NCI-H146 (cell line): Measurements from ENCODE around the gene VEGFA.

Experiments
- DNase-seq: peaks from one replicate; lab custom pipeline; 2025; lab: John Stamatoyannopoulos, UW

VEGFA gene

GRCh38 chr6:43785220-43785752 is 15.3 kb downstream of the VEGFA start:
- no peak for DNase-seq

- DNase-seq: no peak
Observed at GRCh38 chr6:43785904-43786303, 15.9 kb downstream of the VEGFA start.

GRCh38 chr6:43786664-43787329 is 16.8 kb downstream of the VEGFA start:
- no peak for DNase-seq

- DNase-seq: no peak
Observed at GRCh38 chr6:43788301-43788700, 18.3 kb downstream of the VEGFA start.

GRCh38 chr6:43789447-43789846 is 19.4 kb downstream of the VEGFA start:
- no peak for DNase-seq

GRCh38 chr6:43790031-43790430 is 20.0 kb downstream of the VEGFA start:
- no peak for DNase-seq

- DNase-seq: no peak
Observed at GRCh38 chr6:43791745-43792422, 21.9 kb downstream of the VEGFA start.

- no peak for DNase-seq
Observed at GRCh38 chr6:43793154-43793874, 23.3 kb downstream of the VEGFA start.

- no peak for DNase-seq
Observed at GRCh38 chr6:43793875-43794242, 23.8 kb downstream of the VEGFA start.

- no peak for DNase-seq
Observed at GRCh38 chr6:43795421-43795820, 25.4 kb downstream of the VEGFA start.

- DNase-seq: no peak
Observed at GRCh38 chr6:43796168-43796567, 26.2 kb downstream of the VEGFA start.

GRCh38 chr6:43796903-43797890 is 27.2 kb downstream of the VEGFA start:
- no peak for DNase-seq

GRCh38 chr6:43797919-43798318 is 27.9 kb downstream of the VEGFA start:
- no peak for DNase-seq

- DNase-seq: peak; percentile 37
Observed at GRCh38 chr6:43798688-43799444, 28.9 kb downstream of the VEGFA start.

- no peak for DNase-seq
Observed at GRCh38 chr6:43799551-43800297, 29.7 kb downstream of the VEGFA start.

GRCh38 chr6:43800298-43800623 is 30.2 kb downstream of the VEGFA start:
- DNase-seq: no peak

GRCh38 chr6:43800746-43801494 is 30.9 kb downstream of the VEGFA start:
- no peak for DNase-seq

- no peak for DNase-seq
Observed at GRCh38 chr6:43801495-43802181, 31.6 kb downstream of the VEGFA start.
